ENCODE data around the gene NAE1. TPM values are rescaled to one million over a fixed set of nuclear protein-coding genes. Genes with fewer than 3 reads are reported as not detected.
"Not testable (repeated sequence)": the region's sequence is repeated elsewhere in the genome, so short reads cannot be mapped to it uniquely, and the experiment has no call there.

Gene NAE1
- total RNA-seq, 1 donor from 2014 or later: 53.7 TPM

DNA sequence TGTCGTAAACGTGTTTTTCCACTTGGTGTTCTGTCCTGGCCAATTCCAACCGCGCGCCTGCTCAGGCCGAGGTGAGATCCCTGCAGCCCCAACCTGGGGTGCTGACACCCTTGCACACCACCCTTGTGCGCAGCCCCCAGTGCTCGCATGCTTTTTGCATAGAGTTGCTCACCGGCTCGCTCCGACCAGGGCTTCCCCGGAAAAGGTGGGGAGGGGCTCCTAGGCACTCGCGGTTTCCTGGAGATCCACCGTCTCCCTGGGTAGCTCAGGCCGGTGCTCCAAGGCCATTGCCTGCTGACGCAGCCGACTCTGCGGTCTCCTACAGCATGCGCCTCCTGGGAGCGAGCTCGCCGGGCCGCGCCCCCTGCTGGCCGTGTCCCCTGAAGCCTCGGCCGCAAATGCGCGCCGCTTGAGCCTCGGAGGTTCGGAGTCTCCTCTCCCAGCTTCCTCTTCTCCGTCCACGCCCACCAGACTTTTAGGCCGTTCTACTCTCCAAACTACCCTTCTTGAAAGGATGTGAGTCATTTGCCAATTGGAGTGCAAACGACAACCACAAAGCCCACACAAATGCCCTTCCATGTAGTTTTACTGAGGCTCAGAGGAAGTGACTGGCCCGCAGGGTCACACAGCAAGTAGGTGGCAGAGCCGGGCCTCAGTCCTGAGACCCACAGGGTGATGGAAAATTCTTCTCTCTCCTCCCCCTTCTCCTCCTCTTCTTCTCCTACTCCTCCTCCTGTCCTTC lies 42.3 kb upstream of the NAE1 start:
- Mint-ChIP-seq H3K4me3 (peak overlapping the region; percentile 80), H3K9me3 (no peaks in the 10 kb centered on the region), H3K27ac (peak overlapping the region; percentile 76), H3K36me3 (ENCODE audit: low read depth) (no peaks in the 10 kb centered on the region), H3K27me3 (no peaks in the 10 kb centered on the region), H3K4me1 (peaks cover 15% of the 10 kb centered on the region)
- TF ChIP-seq, protein P1, sequence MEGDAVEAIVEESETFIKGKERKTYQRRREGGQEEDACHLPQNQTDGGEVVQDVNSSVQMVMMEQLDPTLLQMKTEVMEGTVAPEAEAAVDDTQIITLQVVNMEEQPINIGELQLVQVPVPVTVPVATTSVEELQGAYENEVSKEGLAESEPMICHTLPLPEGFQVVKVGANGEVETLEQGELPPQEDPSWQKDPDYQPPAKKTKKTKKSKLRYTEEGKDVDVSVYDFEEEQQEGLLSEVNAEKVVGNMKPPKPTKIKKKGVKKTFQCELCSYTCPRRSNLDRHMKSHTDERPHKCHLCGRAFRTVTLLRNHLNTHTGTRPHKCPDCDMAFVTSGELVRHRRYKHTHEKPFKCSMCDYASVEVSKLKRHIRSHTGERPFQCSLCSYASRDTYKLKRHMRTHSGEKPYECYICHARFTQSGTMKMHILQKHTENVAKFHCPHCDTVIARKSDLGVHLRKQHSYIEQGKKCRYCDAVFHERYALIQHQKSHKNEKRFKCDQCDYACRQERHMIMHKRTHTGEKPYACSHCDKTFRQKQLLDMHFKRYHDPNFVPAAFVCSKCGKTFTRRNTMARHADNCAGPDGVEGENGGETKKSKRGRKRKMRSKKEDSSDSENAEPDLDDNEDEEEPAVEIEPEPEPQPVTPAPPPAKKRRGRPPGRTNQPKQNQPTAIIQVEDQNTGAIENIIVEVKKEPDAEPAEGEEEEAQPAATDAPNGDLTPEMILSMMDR (IDR thresholded peaks at IDR 0.05): peak; percentile 51
- ChIA-PET POLR2A (interaction anchor here (0.6 to 1.0 kb wide), 3 partner anchors 42 to 661 kb away, joined by 5 to 6 read pairs (median 5); partner anchors contain the start of genes CIAO2B and NAE1), CTCF (interaction anchor here (1.0 to 3.5 kb wide), 10 partner anchors 11 to 467 kb away, joined by 3 to 17 read pairs (median 4); partner anchors contain the start of genes DYNC1LI2 and NAE1)
- intact Hi-C loops (cut with micrococcal nuclease): loop anchor here (1.0 to 2.0 kb wide), 3 partner anchors 43 to 122 kb away; partner anchors contain the start of genes CES2, CIAO2B, DYNC1LI2 and NAE1
- peak; percentile 87 for DNase-seq
- peak; percentile 95 for ATAC-seq (ENCODE audit: low read depth)

DNA sequence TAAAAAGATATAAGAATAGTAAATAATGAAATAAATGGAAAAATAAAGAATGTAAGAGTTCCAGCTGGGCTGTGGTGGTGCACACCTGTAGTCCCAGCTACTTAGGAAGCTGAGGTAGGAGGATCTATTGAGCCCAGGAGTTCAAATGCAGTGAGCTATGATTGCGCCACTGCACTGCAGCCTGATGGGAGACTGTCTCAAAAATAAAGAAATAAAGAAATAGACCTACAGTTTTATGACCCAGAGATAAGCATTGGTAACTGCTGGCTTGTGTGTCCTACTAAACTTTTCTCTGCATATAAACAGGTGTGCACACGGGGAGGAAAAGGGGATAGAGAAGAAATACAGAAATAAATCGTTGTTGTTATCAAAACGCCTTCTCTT lies 41.8 kb upstream of the NAE1 start:
- Mint-ChIP-seq H3K9me3 (no peaks in the 10 kb centered on the region), H3K27ac (no peak overlapping the region), H3K4me3 (peak overlapping the region; percentile 80), H3K36me3 (ENCODE audit: low read depth) (no peaks in the 10 kb centered on the region), H3K4me1 (peaks cover 15% of the 10 kb centered on the region), H3K27me3 (peaks cover 2% of the 10 kb centered on the region)
- TF ChIP-seq, protein P1 (IDR thresholded peaks at IDR 0.05): no peak
- ChIA-PET POLR2A (interaction anchor here (1.0 kb wide), 1 partner anchor 62 kb away, joined by 6 read pairs; the partner anchor contains the start of gene CIAO2B), CTCF (interaction anchor here (0.7 to 3.5 kb wide), 11 partner anchors 8 to 467 kb away, joined by 3 to 17 read pairs (median 4); partner anchors contain the start of genes DYNC1LI2, NAE1 and PDP2)
- ATAC-seq (ENCODE audit: low read depth) (no peak), DNase-seq (no peak)
- intact Hi-C loops (cut with micrococcal nuclease): loop anchor here (2.0 kb wide), 2 partner anchors 62 to 122 kb away; partner anchors contain the start of genes CES2, CIAO2B and DYNC1LI2

DNA sequence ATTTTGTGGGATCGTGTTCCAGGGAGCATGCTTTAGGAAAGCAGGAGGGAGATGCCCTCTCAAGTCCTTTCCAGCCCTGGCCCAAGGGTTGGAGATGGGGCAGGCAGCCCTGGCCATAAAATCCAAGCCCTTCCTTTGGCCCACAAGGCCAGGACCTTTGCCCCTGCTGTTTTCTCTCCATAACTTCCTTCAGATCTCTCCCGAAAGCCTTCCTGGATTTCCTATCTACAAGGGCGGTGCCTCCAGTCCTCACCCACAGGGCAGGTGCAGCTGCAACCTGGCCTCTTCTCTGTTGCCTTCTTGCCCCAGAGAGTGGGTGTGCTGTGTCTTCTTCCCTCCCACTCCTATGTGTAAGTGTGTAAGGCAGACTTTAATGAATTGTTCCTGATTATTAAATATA lies 41.1 kb upstream of the NAE1 start:
- no peak overlapping the region for H3K4me3 Mint-ChIP-seq
- H3K4me1 Mint-ChIP-seq: peaks cover 15% of the 10 kb centered on the region
- TF ChIP-seq, protein P1 (IDR thresholded peaks at IDR 0.05): no peak
- no peak for ATAC-seq (ENCODE audit: low read depth)
- ChIA-PET POLR2A (interaction anchor here (0.7 kb wide), 1 partner anchor 534 kb away, joined by 3 read pairs; no protein-coding TSS in a partner anchor), CTCF (interaction anchor here (0.7 to 3.5 kb wide), 4 partner anchors 9 to 466 kb away, joined by 3 to 17 read pairs (median 8); partner anchors contain the start of genes NAE1 and PDP2)
- no peak for DNase-seq
- intact Hi-C loops (cut with micrococcal nuclease): loop anchor here (2.0 kb wide), 2 partner anchors 63 to 121 kb away; partner anchors contain the start of genes CES2, CIAO2B and DYNC1LI2
- H3K36me3 Mint-ChIP-seq (ENCODE audit: low read depth): no peaks in the 10 kb centered on the region
- H3K27ac Mint-ChIP-seq: no peak overlapping the region
- no peaks in the 10 kb centered on the region for H3K9me3 Mint-ChIP-seq
- peaks cover 2% of the 10 kb centered on the region for H3K27me3 Mint-ChIP-seq

DNA sequence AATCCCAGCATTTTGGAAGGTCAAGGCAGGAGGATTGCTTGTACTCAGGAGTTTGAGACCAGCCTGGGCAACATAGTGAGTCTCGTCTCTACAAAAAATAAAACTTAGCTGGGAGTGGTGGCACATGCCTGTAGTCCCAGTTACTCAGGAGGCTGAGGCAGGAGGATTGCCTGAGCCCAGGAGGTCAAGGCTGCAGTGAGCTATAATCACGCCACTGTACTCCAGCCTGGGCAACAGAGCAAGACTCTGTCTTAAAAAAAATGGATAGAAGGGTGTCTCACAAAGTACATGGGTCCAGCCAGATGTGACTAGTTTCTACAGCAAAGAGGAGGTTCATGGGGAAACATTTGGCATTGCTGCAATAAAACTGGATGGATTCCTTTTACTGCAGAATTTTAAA lies 40.6 kb upstream of the NAE1 start:
- ATAC-seq (ENCODE audit: low read depth); H3K27ac Mint-ChIP-seq; H3K27me3 Mint-ChIP-seq; intact Hi-C loops (cut with micrococcal nuclease); H3K4me3 Mint-ChIP-seq; DNase-seq; H3K9me3 Mint-ChIP-seq; H3K36me3 Mint-ChIP-seq (ENCODE audit: low read depth): not testable (repeated sequence)
- ChIA-PET CTCF (interaction anchor here (1.9 to 3.5 kb wide), 2 partner anchors 41 to 465 kb away, joined by 6 to 14 read pairs; partner anchors contain the start of gene NAE1), POLR2A (interaction anchor here (0.7 kb wide), 1 partner anchor 533 kb away, joined by 3 read pairs; no protein-coding TSS in a partner anchor)
- H3K4me1 Mint-ChIP-seq: peaks cover 15% of the 10 kb centered on the region

DNA sequence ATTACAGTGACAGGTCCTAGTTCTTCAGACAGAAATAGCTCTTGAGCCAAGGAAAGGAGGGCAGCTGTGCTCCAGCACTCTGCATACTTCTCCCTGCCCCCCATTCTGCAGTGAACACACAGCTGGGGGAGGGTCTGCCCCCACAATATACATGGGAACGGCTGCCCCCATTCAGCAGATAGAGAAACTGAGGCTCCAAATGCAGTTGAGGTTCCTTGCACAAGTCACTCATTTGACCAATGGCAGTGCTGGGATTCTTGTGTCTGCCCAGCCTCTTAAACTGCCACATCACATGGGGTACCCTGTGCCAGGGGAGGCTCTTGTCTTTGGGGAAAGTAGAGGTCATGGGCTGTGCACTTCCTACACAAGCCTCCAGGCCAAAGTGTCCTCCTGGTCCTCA lies 38.6 kb upstream of the NAE1 start:
- ChIA-PET CTCF (interaction anchor here (1.9 to 4.9 kb wide), 3 partner anchors 39 to 463 kb away, joined by 6 to 57 read pairs (median 51); partner anchors contain the start of gene NAE1), POLR2A (interaction anchor here (2.2 kb wide), 1 partner anchor 39 kb away, joined by 11 read pairs; the partner anchor contains the start of gene NAE1)
- peaks cover 15% of the 10 kb centered on the region for H3K4me1 Mint-ChIP-seq
- DNase-seq: no peak
- TF ChIP-seq, protein P1 (IDR thresholded peaks at IDR 0.05): no peak
- H3K27ac Mint-ChIP-seq: no peak overlapping the region
- no peak overlapping the region for H3K4me3 Mint-ChIP-seq
- peaks cover 6% of the 10 kb centered on the region for H3K27me3 Mint-ChIP-seq
- H3K36me3 Mint-ChIP-seq (ENCODE audit: low read depth): no peaks in the 10 kb centered on the region
- H3K9me3 Mint-ChIP-seq: no peaks in the 10 kb centered on the region
- no peak for ATAC-seq (ENCODE audit: low read depth)
- intact Hi-C loops (cut with micrococcal nuclease): loop anchor here (5.0 kb wide), 1 partner anchor 262 kb away; no protein-coding TSS in a partner anchor

Data from activated B cell treated with CpG ODN at 0.5 μM for 24 hours (primary cell).